Effector memory CD4-positive, alpha-beta T cell (primary cell): ENCODE measurements around the gene NEO1.

ENCODE experiments used
- DNase-seq, 3 donors: peaks; one replicate each; pipeline ENCODE4 v3.0.0-alpha.2; 2020
- H3K27ac ChIP-seq: 2 replicates; pipeline ENCODE4 v1.7.0; 2013; ENCODE audit warnings: mild to moderate bottlenecking, low read length, moderate library complexity; ENCODE audit not compliant: insufficient read depth, poor library complexity, severe bottlenecking
- H3K27me3 ChIP-seq: replicated peaks from 2 replicates; pipeline ENCODE4 v1.7.0; 2013; ENCODE audit warnings: mild to moderate bottlenecking, low read length; ENCODE audit not compliant: insufficient read depth, control insufficient read depth, poor library complexity, severe bottlenecking
- H3K36me3 ChIP-seq: 2 replicates; pipeline ENCODE4 v1.7.0; 2013; ENCODE audit warnings: mild to moderate bottlenecking, low read length, moderate library complexity; ENCODE audit not compliant: control insufficient read depth, insufficient read depth
- H3K4me1 ChIP-seq: 2 replicates; pipeline ENCODE4 v1.7.0; 2013; ENCODE audit warnings: low read length, mild to moderate bottlenecking; ENCODE audit not compliant: control insufficient read depth, insufficient read depth, poor library complexity, severe bottlenecking
- H3K4me3 ChIP-seq: 2 replicates; pipeline ENCODE4 v1.7.0; 2013; ENCODE audit warnings: low read length, low read depth, mild to moderate bottlenecking; ENCODE audit not compliant: insufficient read depth, poor library complexity, severe bottlenecking
- H3K9me3 ChIP-seq: 2 replicates; pipeline ENCODE4 v1.7.0; 2013; ENCODE audit warnings: mild to moderate bottlenecking, low read length, moderate library complexity; ENCODE audit not compliant: control insufficient read depth
- total RNA-seq, 3 donors: gene quantifications; one replicate each; lab custom pipeline; 2026; lab: John Stamatoyannopoulos, UW

The NEO1 gene, protein sequence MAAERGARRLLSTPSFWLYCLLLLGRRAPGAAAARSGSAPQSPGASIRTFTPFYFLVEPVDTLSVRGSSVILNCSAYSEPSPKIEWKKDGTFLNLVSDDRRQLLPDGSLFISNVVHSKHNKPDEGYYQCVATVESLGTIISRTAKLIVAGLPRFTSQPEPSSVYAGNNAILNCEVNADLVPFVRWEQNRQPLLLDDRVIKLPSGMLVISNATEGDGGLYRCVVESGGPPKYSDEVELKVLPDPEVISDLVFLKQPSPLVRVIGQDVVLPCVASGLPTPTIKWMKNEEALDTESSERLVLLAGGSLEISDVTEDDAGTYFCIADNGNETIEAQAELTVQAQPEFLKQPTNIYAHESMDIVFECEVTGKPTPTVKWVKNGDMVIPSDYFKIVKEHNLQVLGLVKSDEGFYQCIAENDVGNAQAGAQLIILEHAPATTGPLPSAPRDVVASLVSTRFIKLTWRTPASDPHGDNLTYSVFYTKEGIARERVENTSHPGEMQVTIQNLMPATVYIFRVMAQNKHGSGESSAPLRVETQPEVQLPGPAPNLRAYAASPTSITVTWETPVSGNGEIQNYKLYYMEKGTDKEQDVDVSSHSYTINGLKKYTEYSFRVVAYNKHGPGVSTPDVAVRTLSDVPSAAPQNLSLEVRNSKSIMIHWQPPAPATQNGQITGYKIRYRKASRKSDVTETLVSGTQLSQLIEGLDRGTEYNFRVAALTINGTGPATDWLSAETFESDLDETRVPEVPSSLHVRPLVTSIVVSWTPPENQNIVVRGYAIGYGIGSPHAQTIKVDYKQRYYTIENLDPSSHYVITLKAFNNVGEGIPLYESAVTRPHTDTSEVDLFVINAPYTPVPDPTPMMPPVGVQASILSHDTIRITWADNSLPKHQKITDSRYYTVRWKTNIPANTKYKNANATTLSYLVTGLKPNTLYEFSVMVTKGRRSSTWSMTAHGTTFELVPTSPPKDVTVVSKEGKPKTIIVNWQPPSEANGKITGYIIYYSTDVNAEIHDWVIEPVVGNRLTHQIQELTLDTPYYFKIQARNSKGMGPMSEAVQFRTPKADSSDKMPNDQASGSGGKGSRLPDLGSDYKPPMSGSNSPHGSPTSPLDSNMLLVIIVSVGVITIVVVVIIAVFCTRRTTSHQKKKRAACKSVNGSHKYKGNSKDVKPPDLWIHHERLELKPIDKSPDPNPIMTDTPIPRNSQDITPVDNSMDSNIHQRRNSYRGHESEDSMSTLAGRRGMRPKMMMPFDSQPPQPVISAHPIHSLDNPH (N-terminal part only)
- total RNA-seq, result 15.2 to 46.5 (median 41.0) reads per million in 3 donors

DNA sequence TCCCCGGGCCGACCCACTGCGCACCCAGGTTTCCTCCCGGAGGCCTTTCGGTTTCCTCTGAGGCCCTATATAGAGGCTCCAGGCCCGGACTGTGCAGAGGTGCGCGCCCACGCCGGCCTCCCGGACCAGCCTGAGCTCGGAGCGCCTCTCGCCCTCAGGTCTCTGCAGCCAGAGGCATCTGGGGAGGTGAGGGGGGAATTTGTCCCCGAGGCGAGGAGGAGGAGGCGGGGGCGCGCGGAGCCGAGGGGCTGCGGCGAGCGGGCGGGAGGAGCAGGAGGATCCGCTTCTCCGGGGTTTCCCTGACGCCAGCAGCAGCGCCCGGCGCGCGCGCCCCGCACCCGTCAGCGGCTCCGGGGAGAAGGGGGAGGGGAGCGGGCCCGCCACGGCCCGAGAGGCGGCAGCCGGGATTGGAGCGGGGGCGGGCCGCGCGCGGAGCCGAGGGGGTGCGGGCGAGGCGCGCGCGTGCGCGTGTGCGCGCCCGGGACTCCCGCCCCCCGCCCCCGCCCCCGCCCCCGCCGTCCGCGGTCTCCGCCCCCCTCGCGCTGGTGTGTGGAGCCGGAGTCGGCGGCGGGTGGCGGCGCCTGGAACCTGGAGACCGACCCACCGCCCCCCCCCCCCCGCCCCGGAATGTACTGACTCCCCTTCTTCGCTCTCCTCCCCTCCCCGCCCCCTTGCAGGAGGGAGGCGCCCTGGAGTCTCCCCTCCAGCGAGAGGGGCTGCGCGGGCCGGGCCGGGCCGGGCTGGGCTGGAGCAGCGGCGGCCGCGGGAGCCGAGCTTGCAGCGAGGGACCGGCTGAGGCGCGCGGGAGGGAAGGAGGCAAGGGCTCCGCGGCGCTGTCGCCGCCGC lies at the start of gene NEO1:
NEO1 (plus strand) TSS at position 657 of the 846 bp plus-strand sequence. CDS start 213 bp downstream, outside the sequence.
- Histone ChIP-seq H3K4me1 (peaks cover 7% of the 10 kb centered on the region), H3K4me3 (peak within 1 kb of the TSS; percentile 93), H3K27me3 (no peaks in the 10 kb centered on the region), H3K9me3 (no peaks in the 10 kb centered on the region), H3K36me3 (no peaks in the 10 kb centered on the region), H3K27ac (peak within 1 kb of the TSS; percentile 71)
- DNase-seq, result peak; percentile 74 to 82 (median 82)

DNA sequence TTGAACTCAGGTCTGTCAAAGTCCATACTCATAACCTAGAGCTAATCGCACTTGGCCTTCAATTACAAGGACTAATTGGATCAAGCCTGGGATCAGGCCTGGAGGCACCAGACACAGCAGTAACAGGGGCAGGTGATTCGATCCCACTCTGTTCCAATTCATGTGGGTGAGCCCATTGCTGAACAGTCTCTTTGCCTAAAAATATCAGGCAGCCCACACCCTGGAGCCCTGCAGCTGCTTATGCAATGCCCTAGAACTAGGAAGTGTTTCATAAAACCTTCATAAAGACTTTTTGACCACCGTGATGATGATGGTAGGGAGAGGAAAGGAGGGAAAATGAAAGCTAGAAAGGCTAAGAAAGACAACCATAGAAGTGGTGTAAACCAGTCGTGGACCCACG lies 47.8 kb upstream of the NEO1 start:
- H3K4me1 ChIP-seq, result no peaks in the 10 kb centered on the region
- no peak overlapping the region for H3K27ac ChIP-seq
- H3K27me3 ChIP-seq, result no peaks in the 10 kb centered on the region
- DNase-seq, result no peak
- H3K36me3 ChIP-seq, result no peaks in the 10 kb centered on the region
- H3K9me3 ChIP-seq, result no peaks in the 10 kb centered on the region
- no peak overlapping the region for H3K4me3 ChIP-seq

DNA sequence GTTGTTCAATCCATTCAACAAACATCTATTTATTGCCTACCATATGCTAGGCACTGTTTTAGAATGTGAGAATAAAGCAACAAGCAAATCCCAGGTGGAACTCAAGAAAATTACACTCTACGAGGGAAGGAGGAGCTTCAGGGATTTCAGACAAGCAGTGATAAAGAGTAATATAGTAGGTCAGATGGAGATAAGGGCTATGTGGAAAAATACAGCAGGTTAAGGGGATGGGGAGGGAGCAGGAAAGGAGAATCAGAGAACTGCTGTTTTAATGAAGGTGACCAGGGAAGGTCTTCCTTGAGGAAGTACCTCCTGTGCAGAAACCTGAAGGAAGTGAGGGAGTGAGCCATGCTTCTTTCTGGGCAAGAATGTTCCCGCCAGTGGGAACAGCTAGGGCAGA lies 47.2 kb upstream of the NEO1 start:
- no peak overlapping the region for H3K4me3 ChIP-seq
- H3K9me3 ChIP-seq, result no peaks in the 10 kb centered on the region
- H3K4me1 ChIP-seq, result no peaks in the 10 kb centered on the region
- no peaks in the 10 kb centered on the region for H3K27me3 ChIP-seq
- H3K27ac ChIP-seq, result no peak overlapping the region
- no peaks in the 10 kb centered on the region for H3K36me3 ChIP-seq
- no peak for DNase-seq

DNA sequence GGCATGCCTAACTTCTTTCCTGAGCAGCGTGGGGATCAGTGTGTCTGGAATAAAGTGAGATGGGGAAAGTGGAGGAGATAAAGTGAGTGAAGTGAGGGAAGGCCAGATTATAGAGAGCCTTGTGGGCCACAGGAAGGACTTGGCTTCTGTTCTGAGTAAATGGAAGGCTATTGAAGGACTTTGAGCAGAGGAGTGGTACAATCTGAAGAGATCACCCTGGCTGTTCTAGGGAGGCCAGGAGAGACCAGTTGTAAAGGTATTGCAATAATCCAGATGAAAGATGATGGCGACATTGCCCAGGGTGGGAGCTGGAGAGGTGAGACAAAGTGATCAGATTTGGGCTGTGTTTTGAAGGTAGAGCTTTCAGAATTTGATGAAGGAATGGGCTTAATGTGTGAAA lies 46.8 kb upstream of the NEO1 start:
- Histone ChIP-seq H3K27ac (no peak overlapping the region), H3K36me3 (no peaks in the 10 kb centered on the region), H3K9me3 (no peaks in the 10 kb centered on the region), H3K27me3 (no peaks in the 10 kb centered on the region), H3K4me1 (no peaks in the 10 kb centered on the region), H3K4me3 (no peak overlapping the region)
- no peak for DNase-seq

DNA sequence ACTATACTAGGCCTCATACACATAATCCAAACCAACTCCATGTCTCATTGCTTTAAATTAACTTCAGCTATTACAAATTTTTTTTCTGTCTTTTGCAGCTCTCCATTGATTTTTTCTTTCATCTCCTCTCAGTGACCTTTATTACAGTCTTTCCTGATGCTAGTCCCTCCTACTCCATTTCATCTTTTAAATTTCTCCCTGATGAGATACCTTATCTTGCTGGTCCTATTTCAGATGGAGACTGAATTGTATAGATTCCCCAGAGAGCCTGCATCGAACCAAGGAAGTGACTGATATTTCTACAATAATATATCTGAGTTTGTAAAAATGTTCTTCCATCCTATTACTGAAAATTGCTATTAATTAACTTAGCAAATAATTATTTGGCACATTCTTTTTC lies 45.7 kb upstream of the NEO1 start:
- no peak for DNase-seq
- H3K4me1 ChIP-seq, result no peaks in the 10 kb centered on the region
- no peak overlapping the region for H3K27ac ChIP-seq
- H3K9me3 ChIP-seq, result no peaks in the 10 kb centered on the region
- H3K36me3 ChIP-seq, result no peaks in the 10 kb centered on the region
- no peak overlapping the region for H3K4me3 ChIP-seq
- no peaks in the 10 kb centered on the region for H3K27me3 ChIP-seq

DNA sequence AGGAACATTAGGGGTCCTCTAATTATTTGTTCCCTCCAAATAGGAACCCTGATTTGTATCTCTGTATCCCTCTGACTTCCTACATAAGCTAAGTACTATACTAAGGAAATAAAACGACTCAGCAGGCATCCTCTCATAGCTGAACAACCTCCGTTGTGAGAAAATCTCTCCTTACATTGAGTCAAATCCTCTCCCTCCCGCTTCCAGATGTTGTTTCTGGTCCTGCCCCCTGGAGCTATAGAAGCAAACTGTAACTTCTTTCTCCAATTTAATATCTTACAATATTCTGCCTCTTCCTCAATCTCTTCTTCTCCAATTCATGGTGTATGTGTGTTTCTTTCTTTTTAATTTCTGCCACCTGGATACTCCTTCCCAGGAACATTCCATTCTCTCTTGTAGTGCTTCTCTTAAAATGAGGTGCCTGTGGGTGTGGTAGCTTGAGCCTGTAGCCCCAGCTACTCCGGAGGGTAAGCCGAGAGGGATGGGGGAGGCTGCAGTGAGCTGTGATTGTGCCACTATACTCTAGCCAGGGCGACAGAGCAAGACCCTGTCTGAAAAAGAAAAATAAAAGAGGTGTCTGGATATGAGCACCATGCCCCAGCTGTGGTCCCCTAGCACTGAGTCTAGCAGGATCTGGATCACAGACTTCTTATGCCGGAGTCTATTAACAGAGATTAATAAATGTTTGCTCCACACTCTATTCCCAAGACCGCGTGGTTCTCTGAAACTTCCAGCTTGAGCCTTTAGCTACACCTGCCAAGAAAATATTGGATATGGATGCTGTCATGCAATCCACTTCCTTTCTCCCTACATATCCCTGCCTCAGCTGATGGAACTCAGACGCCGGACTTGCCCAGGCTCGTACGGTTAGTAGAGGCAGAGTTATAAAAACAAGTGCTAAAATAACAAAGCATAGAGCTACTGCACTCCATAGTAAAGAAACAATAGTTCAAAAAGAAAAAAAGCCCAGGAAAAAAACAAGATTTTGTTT lies 42.9 kb upstream of the NEO1 start:
- no peaks in the 10 kb centered on the region for H3K4me1 ChIP-seq
- H3K4me3 ChIP-seq, result no peak overlapping the region
- DNase-seq, result no peak
- no peaks in the 10 kb centered on the region for H3K36me3 ChIP-seq
- no peak overlapping the region for H3K27ac ChIP-seq
- no peaks in the 10 kb centered on the region for H3K27me3 ChIP-seq
- H3K9me3 ChIP-seq, result no peaks in the 10 kb centered on the region

DNA sequence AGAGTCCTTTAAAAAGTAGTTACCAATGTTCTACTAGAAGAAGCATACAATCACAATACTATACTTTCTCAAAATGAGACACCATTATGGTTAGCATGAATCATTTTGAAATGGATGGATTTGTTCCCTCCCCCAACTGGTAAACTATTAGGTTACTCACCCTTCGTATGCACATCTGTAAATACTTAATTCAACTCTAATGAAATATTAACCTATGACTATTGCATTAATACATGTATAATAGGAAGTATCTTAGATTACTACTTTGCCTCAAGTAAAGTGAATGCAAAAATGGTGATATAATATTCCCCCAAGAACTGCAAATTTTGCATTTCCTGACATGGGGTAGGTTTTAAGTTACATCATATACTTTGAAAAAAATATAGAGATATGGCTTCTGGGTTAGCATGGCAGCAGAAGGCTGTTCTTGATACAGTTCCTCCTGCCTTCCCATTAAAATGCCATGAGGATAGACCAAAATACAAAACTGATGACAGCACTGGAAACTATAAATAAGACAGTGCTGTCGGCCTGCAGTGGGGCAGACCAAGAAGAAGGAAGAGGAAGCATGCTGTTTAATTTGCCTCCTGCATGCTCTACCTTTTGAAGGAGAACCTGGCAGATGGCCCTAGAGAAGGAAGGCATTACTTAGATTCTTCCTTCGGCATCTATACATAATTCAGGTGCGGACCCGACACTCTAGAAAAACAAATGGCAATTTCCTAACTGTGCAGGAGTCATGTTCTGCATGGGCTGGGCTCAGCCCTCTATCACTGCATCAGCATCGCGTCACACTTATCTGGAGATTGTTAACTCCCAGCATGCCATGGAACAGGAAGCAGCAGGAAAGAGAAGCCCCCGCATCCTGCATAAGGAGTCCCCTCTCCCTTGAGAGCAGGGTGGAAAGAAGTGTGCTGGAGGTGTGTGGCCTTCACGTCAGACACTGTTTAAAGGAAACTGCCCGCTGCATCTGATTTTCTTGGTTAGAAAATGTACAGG lies 41.8 kb upstream of the NEO1 start:
- no peak overlapping the region for H3K4me3 ChIP-seq
- no peaks in the 10 kb centered on the region for H3K27me3 ChIP-seq
- no peak for DNase-seq
- no peaks in the 10 kb centered on the region for H3K36me3 ChIP-seq
- H3K9me3 ChIP-seq, result no peaks in the 10 kb centered on the region
- no peaks in the 10 kb centered on the region for H3K4me1 ChIP-seq
- no peak overlapping the region for H3K27ac ChIP-seq

DNA sequence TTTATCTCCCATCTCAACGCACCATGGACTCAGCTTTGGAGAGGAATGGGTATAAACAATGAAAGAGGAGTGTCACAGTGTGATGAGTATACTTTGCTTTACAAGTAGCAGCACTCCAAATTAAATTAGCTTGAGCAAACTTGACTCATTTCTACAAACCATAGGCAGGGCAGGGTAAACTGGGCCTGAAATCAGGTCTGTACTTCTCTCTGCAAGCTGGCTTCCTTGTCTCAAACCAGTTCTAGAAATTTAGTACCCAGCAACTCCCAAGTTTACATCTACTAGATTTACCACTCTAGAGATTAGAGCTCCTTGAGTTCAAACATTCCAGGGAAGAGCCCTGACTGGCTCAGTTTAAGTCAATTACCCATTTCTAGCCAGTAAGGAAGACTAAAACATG lies 37.4 kb upstream of the NEO1 start:
- Histone ChIP-seq H3K4me3 (no peak overlapping the region), H3K36me3 (no peaks in the 10 kb centered on the region), H3K9me3 (no peaks in the 10 kb centered on the region), H3K27ac (no peak overlapping the region), H3K4me1 (no peaks in the 10 kb centered on the region), H3K27me3 (no peaks in the 10 kb centered on the region)
- DNase-seq, result no peak
